Smooth muscle cell (in vitro differentiated cells): ENCODE data around the gene SNX9. TPM values are rescaled to one million over a fixed set of nuclear protein-coding genes. Genes with fewer than 3 reads are reported as not detected.

Experiments used
- DNase-seq: peaks from one replicate; lab custom pipeline; 2025; ENCODE audit not compliant: unreplicated experiment; lab: John Stamatoyannopoulos, UW
- H2AFZ ChIP-seq: fragments of 200-600 bp; sonication (generic); 2 replicates; pipeline ENCODE4 v1.6.0; 2016; ENCODE audit warnings: antibody characterized with exemption, low read depth, mild to moderate bottlenecking
- H3F3A ChIP-seq: fragments of 200-600 bp; sonication (generic); 2 replicates; pipeline ENCODE4 v1.6.0; 2017; ENCODE audit warnings: antibody characterized with exemption, low read depth
- H3K27ac ChIP-seq: fragments of 200-600 bp; sonication (generic); 2 replicates; pipeline ENCODE4 v1.5.1; 2016; ENCODE audit warnings: low read depth, mild to moderate bottlenecking
- H3K27me3 ChIP-seq: fragments of 200-600 bp; sonication (generic); 2 replicates; pipeline ENCODE4 v1.6.1; 2016; ENCODE audit warnings: low read depth, mild to moderate bottlenecking
- H3K36me3 ChIP-seq: fragments of 200-600 bp; sonication (generic); 2 replicates; pipeline ENCODE4 v1.5.1; 2016; ENCODE audit warnings: low read depth
- H3K4me1 ChIP-seq: fragments of 200-600 bp; sonication (generic); 2 replicates; pipeline ENCODE4 v1.5.1; 2016; ENCODE audit warnings: low read depth
- H3K4me2 ChIP-seq: fragments of 200-600 bp; sonication (generic); 2 replicates; pipeline ENCODE4 v1.6.0; 2016; ENCODE audit warnings: mild to moderate bottlenecking
- H3K4me3 ChIP-seq: fragments of 200-600 bp; sonication (generic); 2 replicates; pipeline ENCODE4 v1.5.1; 2016; ENCODE audit warnings: mild to moderate bottlenecking
- H3K79me2 ChIP-seq: fragments of 200-600 bp; sonication (generic); 2 replicates; pipeline ENCODE4 v1.6.0; 2016; ENCODE audit warnings: low read depth, mild to moderate bottlenecking
- H3K9ac ChIP-seq: fragments of 200-600 bp; sonication (generic); 2 replicates; pipeline ENCODE4 v1.6.0; 2016; ENCODE audit warnings: low read depth
- H3K9me3 ChIP-seq: fragments of 200-600 bp; sonication (generic); replicated peaks from 2 replicates; pipeline ENCODE4 v1.5.1; 2016; ENCODE audit warnings: low read depth
- H4K20me1 ChIP-seq: fragments of 200-600 bp; sonication (generic); 2 replicates; pipeline ENCODE4 v1.6.0; 2016; ENCODE audit warnings: low read depth
- WGBS: methylation state at CpG from one replicate; pipeline ENCODE4 v1.1.7; 2016; ENCODE audit warnings: low lambda C conversion rate; 5-methylcytosine and 5-hydroxymethylcytosine counted together
- polyA plus RNA-seq: library from polyadenylated mRNA; unstranded; fragments of >200 nt; fragmentation: Nextera tagmentation; extraction: Ambion mirVana; gene quantifications from 2 replicates; pipeline ENCODE4 v1.2.1, GENCODE V29; 2016
- total RNA-seq: library from RNA; depleted of rRNA; stranded (reverse); fragments of >200 nt; gene quantifications from 2 replicates; pipeline ENCODE4 v1.2.3, GENCODE V29; 2014
- TF ChIP-seq, protein P1 (sequence below): fragments of 200-600 bp; sonication (generic); IDR thresholded peaks from 2 replicates; pipeline ENCODE4 v1.5.1; 2017; ENCODE audit warnings: borderline replicate concordance, mild to moderate bottlenecking, antibody characterized with exemption; ENCODE audit not compliant: insufficient read depth, poor library complexity, severe bottlenecking

SNX9 gene
- total and polyA plus RNA-seq, 2 experiments from 2014 or later = 28.9 to 29.0 TPM

DNA sequence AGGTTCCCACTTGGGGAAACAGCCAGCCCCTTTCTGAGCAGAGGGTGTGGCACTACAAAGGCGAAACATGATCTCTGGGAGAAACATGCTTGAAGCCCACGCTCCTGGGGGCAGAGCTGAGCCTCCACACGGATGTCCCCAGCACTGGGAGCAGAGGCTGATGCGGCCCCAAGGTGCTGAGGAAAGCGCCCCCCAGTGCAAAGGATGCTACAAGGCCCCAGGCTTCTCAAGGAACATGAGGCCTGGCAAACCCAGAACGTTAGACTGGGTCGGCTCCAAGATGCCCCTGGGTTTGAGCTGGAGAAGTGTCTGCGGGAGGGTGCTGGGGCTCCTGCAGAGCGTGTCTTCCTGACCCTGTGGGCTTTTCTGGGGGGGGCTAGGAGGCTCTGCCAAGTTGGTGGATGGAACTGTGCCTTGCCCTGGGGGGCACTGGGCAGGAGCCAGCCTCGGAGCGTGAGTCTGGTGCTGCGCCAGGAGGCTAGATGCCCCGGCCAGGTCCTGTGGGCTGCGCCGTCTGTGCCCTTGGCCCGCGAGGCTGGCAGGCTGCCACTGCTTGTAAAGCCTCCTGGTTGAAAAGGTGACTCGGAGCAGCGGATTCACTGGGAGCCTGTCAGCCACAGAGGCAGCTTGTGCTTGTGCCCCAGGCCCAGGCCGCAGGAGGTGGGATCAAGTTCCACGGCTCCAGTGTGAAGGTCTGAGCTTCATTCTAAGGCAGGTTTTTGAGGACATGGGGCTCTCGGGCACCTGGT lies 166.7 kb downstream of the SNX9 start:
- Histone ChIP-seq H3K36me3 (no peaks in the 10 kb centered on the region), H3K79me2 (peaks cover 88% of the 10 kb centered on the region), H3K4me2 (no peak overlapping the region), H3K9me3 (no peaks in the 10 kb centered on the region), H3K27ac (no peak overlapping the region), H3F3A (no peaks in the 10 kb centered on the region), H3K9ac (no peak overlapping the region), H2AFZ (no peak overlapping the region), H3K27me3 (no peaks in the 10 kb centered on the region), H3K4me3 (no peak overlapping the region), H4K20me1 (peaks cover 16% of the 10 kb centered on the region), H3K4me1 (peaks cover 13% of the 10 kb centered on the region)
- DNase-seq = no peak
- WGBS = 77% methylated on average over 22 of the region's 22 CpGs
- TF ChIP-seq, protein P1, sequence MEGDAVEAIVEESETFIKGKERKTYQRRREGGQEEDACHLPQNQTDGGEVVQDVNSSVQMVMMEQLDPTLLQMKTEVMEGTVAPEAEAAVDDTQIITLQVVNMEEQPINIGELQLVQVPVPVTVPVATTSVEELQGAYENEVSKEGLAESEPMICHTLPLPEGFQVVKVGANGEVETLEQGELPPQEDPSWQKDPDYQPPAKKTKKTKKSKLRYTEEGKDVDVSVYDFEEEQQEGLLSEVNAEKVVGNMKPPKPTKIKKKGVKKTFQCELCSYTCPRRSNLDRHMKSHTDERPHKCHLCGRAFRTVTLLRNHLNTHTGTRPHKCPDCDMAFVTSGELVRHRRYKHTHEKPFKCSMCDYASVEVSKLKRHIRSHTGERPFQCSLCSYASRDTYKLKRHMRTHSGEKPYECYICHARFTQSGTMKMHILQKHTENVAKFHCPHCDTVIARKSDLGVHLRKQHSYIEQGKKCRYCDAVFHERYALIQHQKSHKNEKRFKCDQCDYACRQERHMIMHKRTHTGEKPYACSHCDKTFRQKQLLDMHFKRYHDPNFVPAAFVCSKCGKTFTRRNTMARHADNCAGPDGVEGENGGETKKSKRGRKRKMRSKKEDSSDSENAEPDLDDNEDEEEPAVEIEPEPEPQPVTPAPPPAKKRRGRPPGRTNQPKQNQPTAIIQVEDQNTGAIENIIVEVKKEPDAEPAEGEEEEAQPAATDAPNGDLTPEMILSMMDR = no peak

DNA sequence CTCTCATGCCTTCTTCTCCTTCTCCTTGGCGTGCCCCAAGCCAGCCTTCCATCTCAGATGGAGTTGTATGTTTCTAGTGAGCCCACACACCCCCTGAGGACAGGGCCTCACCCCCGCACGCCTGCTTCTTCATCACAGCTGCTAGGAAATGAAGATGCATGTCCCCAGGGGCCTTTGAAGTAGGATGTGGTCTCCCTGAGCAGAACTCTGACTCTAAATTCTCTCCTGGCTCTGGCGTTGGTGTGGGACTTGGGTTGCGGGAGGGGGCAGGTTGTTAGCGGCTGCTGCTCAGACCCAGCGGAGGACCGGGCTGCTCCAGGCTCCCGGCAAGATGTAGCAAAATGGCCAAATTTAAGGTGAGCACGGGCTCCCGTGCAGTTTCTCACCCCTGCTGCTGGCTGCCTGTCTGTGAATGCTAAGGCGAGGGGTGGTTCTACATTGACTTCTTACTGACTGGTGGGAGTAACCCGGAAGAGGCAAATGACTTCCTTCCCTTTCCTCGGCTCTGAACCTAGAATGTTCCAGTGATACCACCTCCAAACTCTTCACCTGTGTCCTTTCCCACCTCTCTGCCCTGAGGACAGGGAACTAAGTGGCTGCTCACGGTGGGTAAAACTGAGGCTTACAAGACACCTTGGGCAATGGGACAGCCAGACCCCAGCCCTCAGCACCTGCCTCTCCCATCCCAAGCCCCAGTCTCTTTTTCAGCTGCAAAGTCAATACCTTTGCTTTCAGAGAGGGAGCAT lies 167.4 kb downstream of the SNX9 start:
- WGBS = 84% methylated on average over 15 of the region's 15 CpGs
- no peaks in the 10 kb centered on the region for H3K9me3 ChIP-seq
- H2AFZ ChIP-seq = no peak overlapping the region
- no peaks in the 10 kb centered on the region for H3K36me3 ChIP-seq
- no peak overlapping the region for H3K4me3 ChIP-seq
- no peak for DNase-seq
- H3K4me2 ChIP-seq = no peak overlapping the region
- H4K20me1 ChIP-seq = peaks cover 16% of the 10 kb centered on the region
- H3K4me1 ChIP-seq = peaks cover 7% of the 10 kb centered on the region
- no peaks in the 10 kb centered on the region for H3F3A ChIP-seq
- TF ChIP-seq, protein P1 = no peak
- no peak overlapping the region for H3K9ac ChIP-seq
- peaks cover 88% of the 10 kb centered on the region for H3K79me2 ChIP-seq
- H3K27me3 ChIP-seq = no peaks in the 10 kb centered on the region
- no peak overlapping the region for H3K27ac ChIP-seq

DNA sequence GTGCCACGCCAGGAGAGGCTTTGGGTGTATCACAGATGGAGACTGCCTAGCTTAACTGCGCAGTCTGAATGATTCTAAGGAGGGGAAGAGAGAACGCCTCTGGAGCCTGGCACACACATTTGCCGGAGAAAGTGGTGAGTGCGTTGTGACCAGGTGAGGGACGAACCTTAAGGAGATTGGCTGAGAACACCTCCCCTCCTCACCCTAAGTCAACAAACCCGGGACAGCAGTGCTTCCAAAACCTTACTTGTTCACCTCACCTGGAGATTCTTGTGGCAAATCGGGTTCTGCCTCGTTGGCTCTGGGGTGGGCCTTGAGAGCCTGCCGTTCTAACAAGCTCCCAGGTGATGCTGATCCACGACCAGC lies 168.0 kb downstream of the SNX9 start:
- no peaks in the 10 kb centered on the region for H3K27me3 ChIP-seq
- WGBS = 92% methylated on average over 11 of the region's 11 CpGs
- H3F3A ChIP-seq = no peaks in the 10 kb centered on the region
- H3K27ac ChIP-seq = no peak overlapping the region
- H3K9me3 ChIP-seq = no peaks in the 10 kb centered on the region
- H3K9ac ChIP-seq = no peak overlapping the region
- no peak overlapping the region for H3K4me3 ChIP-seq
- TF ChIP-seq, protein P1 = no peak
- H3K4me2 ChIP-seq = no peak overlapping the region
- H4K20me1 ChIP-seq = peaks cover 16% of the 10 kb centered on the region
- DNase-seq = no peak
- peaks cover 2% of the 10 kb centered on the region for H3K4me1 ChIP-seq
- peaks cover 88% of the 10 kb centered on the region for H3K79me2 ChIP-seq
- no peaks in the 10 kb centered on the region for H3K36me3 ChIP-seq
- no peak overlapping the region for H2AFZ ChIP-seq
